ENCODE data around the gene STXBP1.

The STXBP1 gene

DNA sequence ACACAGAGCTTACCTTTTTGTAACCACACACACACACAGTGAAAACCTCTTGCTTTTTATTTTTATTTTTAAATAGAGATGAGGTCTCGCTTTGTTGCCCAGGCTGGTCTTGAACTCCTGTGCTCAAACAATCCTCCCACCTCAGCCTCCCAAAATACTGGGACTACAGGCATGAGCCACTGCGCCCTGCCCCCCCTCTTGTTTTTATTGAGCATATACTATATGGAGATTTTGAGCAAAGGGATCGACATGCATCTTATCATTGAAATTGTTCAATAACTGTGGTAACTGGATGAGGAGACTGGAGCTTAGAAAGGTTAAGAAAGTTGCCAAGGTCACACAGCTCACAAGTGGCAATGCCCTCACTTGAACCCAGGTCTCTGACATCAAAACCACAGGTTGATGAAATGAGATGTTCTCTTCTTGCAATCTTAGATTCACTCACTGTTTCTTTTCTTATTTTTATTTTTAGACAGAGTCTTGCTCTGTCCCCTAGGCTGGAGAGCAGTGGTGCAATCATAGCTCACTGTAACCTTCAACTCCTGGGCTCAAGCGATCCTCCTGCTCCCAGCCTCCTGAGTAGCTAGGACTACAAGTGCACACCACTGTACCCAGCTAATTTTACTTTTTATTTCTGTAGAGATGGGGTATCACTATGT is 26.8 kb upstream of the STXBP1 start:
- H3K27ac ChIP-seq = peak overlapping the region in 2 of 11 experiments; percentile 3 to 38; a peak in 4 of 22 replicates

DNA sequence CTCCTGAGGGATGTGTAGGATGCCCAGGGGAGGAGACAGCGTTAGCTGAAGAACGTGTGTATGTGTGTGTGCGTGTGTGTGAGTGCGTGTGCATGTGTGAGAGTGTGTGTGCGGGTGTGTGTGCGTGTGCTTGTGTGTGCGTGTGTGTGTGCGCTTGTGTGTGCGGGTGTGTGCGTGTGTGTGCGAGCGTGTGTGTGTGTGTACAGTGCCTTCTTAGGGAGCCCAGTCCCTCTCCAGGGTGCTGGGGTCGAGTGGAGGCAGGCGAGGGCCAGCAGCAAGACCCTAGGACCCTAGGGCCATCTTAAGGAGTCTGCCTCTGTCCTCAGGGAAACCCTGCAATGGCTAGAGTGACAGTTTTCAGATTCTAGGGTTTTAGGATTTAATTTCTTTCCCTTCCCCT is 26.0 kb upstream of the STXBP1 start:
- Histone ChIP-seq H3K9me3 (replicated peaks in 1 of 11) (peaks cover 0 to 14% (median 0%) of the 10 kb centered on the region in 11 experiments; a peak in 4 of 22 replicates), H3K4me1 (peaks cover 3 to 71% (median 18%) of the 10 kb centered on the region in 10 experiments), H3K27ac (peak overlapping the region in 2 of 11 experiments; percentile 3 to 38; a peak in 3 of 22 replicates), H3K4me2 (peak overlapping the region in 5 of 11 experiments; percentile 48 to 83 (median 75); a peak in 10 of 22 replicates), H3K9ac (0 out of 22 replicates have a peak overlapping the region, but pooled peaks of 2 of the 11 experiments have one; percentile 9 to 35), H3K27me3 (no peaks in the 10 kb centered on the region), H3K36me3 (peaks cover 0 to 9% (median 0%) of the 10 kb centered on the region in 11 experiments; a peak in 1 of 22 replicates), H4K20me1 (peaks cover 0 to 32% (median 0%) of the 10 kb centered on the region in 11 experiments; a peak in 3 of 22 replicates), H3K4me3 (no peak overlapping the region)
- no peak for TF ChIP-seq Cebpa-rat (IDR thresholded peaks at IDR 0.05)

More for the DNA sequence above, 26.8 kb upstream of the STXBP1 start:
- peak overlapping the region in 5 of 11 experiments; percentile 48 to 83 (median 75); a peak in 10 of 22 replicates for H3K4me2 ChIP-seq
- peaks cover 12 to 80% (median 26%) of the 10 kb centered on the region in 10 experiments for H3K4me1 ChIP-seq
- H4K20me1 ChIP-seq = peaks cover 0 to 25% (median 0%) of the 10 kb centered on the region in 11 experiments; a peak in 3 of 22 replicates
- H3K9me3 ChIP-seq (replicated peaks in 1 of 11) = peaks cover 0 to 14% (median 0%) of the 10 kb centered on the region in 11 experiments; a peak in 4 of 22 replicates
- H3K4me3 ChIP-seq = no peak overlapping the region
- H3K9ac ChIP-seq = peak overlapping the region in 2 of 11 experiments; percentile 9 to 35; a peak in 1 of 22 replicates
- H3K27me3 ChIP-seq = no peaks in the 10 kb centered on the region
- H3K36me3 ChIP-seq = peaks cover 0 to 9% (median 0%) of the 10 kb centered on the region in 11 experiments; a peak in 1 of 22 replicates
- no peak for TF ChIP-seq Cebpa-rat (IDR thresholded peaks at IDR 0.05)

GRCh38 chr9:127586537-127586936 is 25.5 kb upstream of the STXBP1 start:
- Histone ChIP-seq H3K27ac (0 out of 22 replicates have a peak overlapping the region, but pooled peaks of 1 of the 11 experiments have one; percentile 38), H4K20me1 (peaks cover 0 to 32% (median 0%) of the 10 kb centered on the region in 11 experiments; a peak in 3 of 22 replicates), H3K27me3 (no peaks in the 10 kb centered on the region), H3K9me3 (replicated peaks in 1 of 11) (peaks cover 0 to 14% (median 0%) of the 10 kb centered on the region in 11 experiments; a peak in 4 of 22 replicates), H3K9ac (no peak overlapping the region), H3K4me3 (no peak overlapping the region), H3K4me1 (peaks cover 0 to 67% (median 14%) of the 10 kb centered on the region in 10 experiments; a peak in 12 of 20 replicates), H3K4me2 (peak overlapping the region in 5 of 11 experiments; percentile 48 to 83 (median 75); a peak in 10 of 22 replicates), H3K36me3 (peaks cover 0 to 9% (median 0%) of the 10 kb centered on the region in 11 experiments; a peak in 2 of 22 replicates)
- no peak for TF ChIP-seq Cebpa-rat (IDR thresholded peaks at IDR 0.05)

DNA sequence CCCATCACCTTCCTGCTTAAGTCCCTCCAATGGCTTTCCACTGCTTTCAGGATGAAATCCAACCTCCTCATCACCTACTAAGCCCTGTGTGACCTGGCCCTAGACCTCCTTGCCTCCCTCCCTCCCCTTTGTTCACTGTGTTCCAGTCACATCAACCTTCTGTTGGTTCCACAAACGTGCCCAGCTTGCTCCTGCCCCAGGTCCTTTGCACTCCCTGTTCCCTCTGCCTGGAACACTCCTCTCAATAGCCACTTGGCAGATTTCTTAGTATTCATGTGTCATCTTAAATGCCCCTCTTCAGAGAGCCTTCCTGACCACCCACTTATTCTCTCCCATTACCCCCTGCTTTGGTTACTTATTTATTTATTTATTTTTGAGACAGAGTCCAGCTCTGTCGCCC is 24.1 kb upstream of the STXBP1 start:
- Histone ChIP-seq H3K4me1 (peaks cover 0 to 56% (median 13%) of the 10 kb centered on the region in 10 experiments; a peak in 11 of 20 replicates), H3K4me3 (no peak overlapping the region), H3K9ac (no peak overlapping the region), H3K27ac (no peak overlapping the region), H3K36me3 (peaks cover 0 to 18% (median 0%) of the 10 kb centered on the region in 11 experiments; a peak in 5 of 22 replicates), H3K27me3 (no peaks in the 10 kb centered on the region), H4K20me1 (peaks cover 0 to 32% (median 0%) of the 10 kb centered on the region in 11 experiments; a peak in 3 of 22 replicates), H3K4me2 (no peak overlapping the region), H3K9me3 (replicated peaks in 1 of 11) (peaks cover 0 to 10% (median 0%) of the 10 kb centered on the region in 11 experiments; a peak in 4 of 22 replicates)
- TF ChIP-seq Cebpa-rat (IDR thresholded peaks at IDR 0.05) = no peak

- Histone ChIP-seq H3K27me3 (no peaks in the 10 kb centered on the region), H4K20me1 (peaks cover 0 to 32% (median 0%) of the 10 kb centered on the region in 11 experiments; a peak in 3 of 22 replicates), H3K9me3 (replicated peaks in 1 of 11) (peaks cover 0 to under 1% (median 0%) of the 10 kb centered on the region in 11 experiments; a peak in 2 of 22 replicates), H3K9ac (no peak overlapping the region), H3K27ac (no peak overlapping the region), H3K36me3 (peaks cover 0 to 27% (median 0%) of the 10 kb centered on the region in 11 experiments; a peak in 4 of 22 replicates), H3K4me2 (no peak overlapping the region), H3K4me1 (peaks cover 0 to 47% (median 13%) of the 10 kb centered on the region in 10 experiments; a peak in 11 of 20 replicates), H3K4me3 (no peak overlapping the region)
- TF ChIP-seq Cebpa-rat (IDR thresholded peaks at IDR 0.05) = no peak
Observed at GRCh38 chr9:127588740-127589506, 23.2 kb upstream of the STXBP1 start.

DNA sequence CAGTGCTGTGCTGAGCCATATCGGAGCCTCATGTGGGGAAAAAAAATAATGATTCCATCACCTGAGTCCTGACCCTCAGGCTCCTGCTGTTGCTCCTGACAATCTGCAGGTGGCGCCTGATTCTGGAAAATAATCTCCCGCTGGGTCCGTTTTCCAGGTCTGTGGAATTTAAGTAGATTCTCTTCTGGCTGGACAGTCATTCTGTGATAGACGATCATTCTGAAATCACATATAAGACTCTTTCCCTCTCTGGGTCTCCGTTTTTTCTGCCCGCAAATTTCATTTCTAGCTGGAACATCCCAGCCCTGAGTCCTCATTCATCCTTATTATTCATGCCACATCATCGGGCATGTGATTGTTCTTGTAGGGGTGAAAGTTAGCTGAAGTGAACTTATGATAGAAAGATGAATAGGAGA is 22.1 kb upstream of the STXBP1 start:
- Histone ChIP-seq H3K4me1 (peaks cover 0 to 44% (median 9%) of the 10 kb centered on the region in 10 experiments; a peak in 10 of 20 replicates), H3K36me3 (peaks cover 0 to 27% (median 0%) of the 10 kb centered on the region in 11 experiments; a peak in 4 of 22 replicates), H3K4me3 (no peak overlapping the region), H3K9ac (no peak overlapping the region), H3K9me3 (replicated peaks in 1 of 11) (no peaks in the 10 kb centered on the region), H3K27ac (no peak overlapping the region), H4K20me1 (peaks cover 0 to 32% (median 0%) of the 10 kb centered on the region in 11 experiments; a peak in 3 of 22 replicates), H3K4me2 (peak overlapping the region in 1 of 11 experiments; percentile 40; a peak in 2 of 22 replicates), H3K27me3 (no peaks in the 10 kb centered on the region)
- TF ChIP-seq Cebpa-rat (IDR thresholded peaks at IDR 0.05) = no peak

DNA sequence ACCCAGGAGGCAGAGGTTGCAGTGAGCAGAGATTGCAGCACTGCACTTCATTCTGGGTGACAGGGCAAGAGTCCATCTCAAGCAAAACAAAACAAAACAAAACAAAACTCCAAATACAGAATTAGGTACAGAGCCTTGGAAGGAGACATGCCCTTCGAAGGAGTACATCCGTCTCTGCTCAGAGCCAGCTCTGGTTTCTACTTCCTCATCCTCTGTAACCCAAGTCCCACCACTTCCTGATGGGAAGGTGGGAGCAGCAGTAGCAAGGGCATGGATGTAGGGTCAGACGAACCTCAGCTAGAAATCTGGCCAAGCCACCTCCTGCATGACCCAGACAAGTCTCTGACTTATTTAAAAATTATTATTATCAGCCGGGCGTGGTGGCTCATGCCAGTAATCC is 16.5 kb upstream of the STXBP1 start:
- Histone ChIP-seq H3K9me3 (replicated peaks in 1 of 11) (no peaks in the 10 kb centered on the region), H3K27ac (peak overlapping the region in 2 of 11 experiments; percentile 0 to 5; a peak in 1 of 22 replicates), H3K4me2 (peak overlapping the region in 9 of 11 experiments; percentile 25 to 77 (median 67); a peak in 16 of 22 replicates), H3K4me3 (no peak overlapping the region), H3K36me3 (peaks cover 0 to 22% (median 0%) of the 10 kb centered on the region in 11 experiments; a peak in 4 of 22 replicates), H3K4me1 (peaks cover 0 to 28% (median 16%) of the 10 kb centered on the region in 10 experiments; a peak in 15 of 20 replicates), H4K20me1 (peaks cover 0 to 7% (median 0%) of the 10 kb centered on the region in 11 experiments; a peak in 3 of 22 replicates), H3K27me3 (no peaks in the 10 kb centered on the region), H3K9ac (no peak overlapping the region)
- no peak for TF ChIP-seq Cebpa-rat (IDR thresholded peaks at IDR 0.05)
